HG02588 (cell line): ENCODE measurements around the gene HBQ1.
"Not testable (repeated sequence)": the region's sequence is repeated elsewhere in the genome, so short reads cannot be mapped to it uniquely, and the experiment has no call there.

ENCODE experiments used
- ATAC-seq: cut with Tn5 transposase; IDR thresholded peaks from one replicate; pipeline ENCODE4 v1.9.1; 2021; ENCODE audit warnings: mild to moderate bottlenecking, moderate library complexity; ENCODE audit not compliant: unreplicated experiment

HBQ1 gene

GRCh38 chr16:160242-160641 lies 20.0 kb upstream of the HBQ1 start:
- not testable (repeated sequence) for ATAC-seq

- ATAC-seq, result no peak
These were observed 19.5 kb upstream of the HBQ1 start for GRCh38 chr16:160691-161190.

GRCh38 chr16:162271-162991 lies 17.8 kb upstream of the HBQ1 start:
- no peak for ATAC-seq

- ATAC-seq, result not testable (repeated sequence)
These were observed 17.1 kb upstream of the HBQ1 start for GRCh38 chr16:163139-163538.

GRCh38 chr16:163696-164095 lies 16.6 kb upstream of the HBQ1 start:
- not testable (repeated sequence) for ATAC-seq

- not testable (repeated sequence) for ATAC-seq
These were observed 16.0 kb upstream of the HBQ1 start for GRCh38 chr16:164134-164823.

GRCh38 chr16:164827-165538 lies 15.3 kb upstream of the HBQ1 start:
- ATAC-seq, result no peak

- no peak for ATAC-seq
These were observed 14.5 kb upstream of the HBQ1 start, which contains the start of gene HBM for GRCh38 chr16:165539-166374. Gene HBM, plus strand, starts transcription at chr16:165978. Its CDS starts 20 bp downstream, at chr16:165998.

- ATAC-seq, result no peak
These were observed 13.7 kb upstream of the HBQ1 start for GRCh38 chr16:166375-167121.

GRCh38 chr16:167122-167690 lies 13.1 kb upstream of the HBQ1 start:
- no peak for ATAC-seq

GRCh38 chr16:168424-168823 lies 11.8 kb upstream of the HBQ1 start:
- ATAC-seq, result no peak

- no peak for ATAC-seq
These were observed 11.2 kb upstream of the HBQ1 start for GRCh38 chr16:169014-169413.

- not testable (repeated sequence) for ATAC-seq
These were observed 10.2 kb upstream of the HBQ1 start for GRCh38 chr16:170088-170507.

GRCh38 chr16:170788-171187 lies 9.5 kb upstream of the HBQ1 start:
- no peak for ATAC-seq

- ATAC-seq, result not testable (repeated sequence)
These were observed 7.8 kb upstream of the HBQ1 start, which contains the start of gene HBA2 for GRCh38 chr16:172374-172941. Gene HBA2, plus strand, starts transcription at chr16:172876. Its CDS starts 37 bp downstream, at chr16:172913.

GRCh38 chr16:173211-173854 lies 6.9 kb upstream of the HBQ1 start:
- ATAC-seq, result not testable (repeated sequence)

- not testable (repeated sequence) for ATAC-seq
These were observed 6.1 kb upstream of the HBQ1 start for GRCh38 chr16:173928-174769.
